NCI-H2196 treated with DMSO at 0.1 percent for 48 hours (cell line): ENCODE data around the gene SLC26A1.

Experiments used
- DNase-seq: peaks from one replicate; lab custom pipeline; 2025; ENCODE audit not compliant: unreplicated experiment; lab: John Stamatoyannopoulos, UW

Gene SLC26A1

DNA sequence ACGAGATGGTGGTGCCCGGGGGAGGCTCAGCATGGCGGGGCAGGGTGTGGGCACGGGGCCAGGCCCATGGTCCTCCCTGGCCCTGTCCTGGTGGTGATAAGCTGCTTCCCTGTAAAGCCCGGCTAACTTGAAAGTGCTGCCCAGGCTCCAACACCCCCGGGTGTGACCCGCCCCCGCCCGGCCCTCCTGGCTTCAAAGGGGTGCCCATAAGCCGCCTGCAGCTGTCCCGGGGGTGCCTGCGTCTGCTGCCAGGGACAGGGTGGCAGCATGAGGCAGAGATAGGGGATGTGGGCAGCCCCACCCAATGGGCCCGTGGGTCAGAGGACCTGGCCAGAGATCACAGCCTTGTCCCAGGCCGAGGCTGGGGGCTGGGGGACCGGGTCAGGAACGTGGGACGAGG, 36.3 kb upstream of the SLC26A1 start:
- DNase-seq: no peak

DNA sequence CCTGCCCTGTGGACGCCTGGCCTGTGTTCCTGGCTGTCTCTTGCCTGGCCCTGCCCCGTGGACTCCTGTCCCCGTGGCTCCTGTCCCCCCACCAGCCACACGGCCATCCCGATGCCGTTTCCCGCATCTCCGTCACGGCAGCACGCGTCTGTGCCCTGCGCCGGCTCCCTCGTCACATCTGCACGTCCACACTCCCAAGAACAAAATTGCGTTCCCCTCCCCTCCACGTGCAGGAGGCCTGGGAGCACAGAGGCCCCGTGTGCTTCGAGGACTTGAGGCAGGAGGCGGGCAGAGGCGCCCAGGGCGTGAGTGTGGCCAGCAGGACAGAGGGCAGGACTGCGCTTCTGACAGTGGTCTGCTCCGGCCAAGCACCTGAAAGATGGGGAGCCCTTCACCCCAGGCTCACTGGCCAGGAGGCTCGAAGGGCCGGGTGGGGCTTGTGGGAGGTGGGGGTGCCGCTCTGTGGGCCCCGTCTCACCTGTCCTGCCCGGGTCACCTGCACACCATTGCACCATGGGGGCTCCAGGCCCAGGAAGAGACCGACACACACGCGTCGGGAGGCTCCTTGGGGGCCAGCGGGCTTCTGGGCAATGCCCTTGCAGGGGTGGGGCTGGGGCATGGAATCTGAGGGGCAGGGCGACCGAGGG, 35.5 kb upstream of the SLC26A1 start:
- DNase-seq: no peak

DNA sequence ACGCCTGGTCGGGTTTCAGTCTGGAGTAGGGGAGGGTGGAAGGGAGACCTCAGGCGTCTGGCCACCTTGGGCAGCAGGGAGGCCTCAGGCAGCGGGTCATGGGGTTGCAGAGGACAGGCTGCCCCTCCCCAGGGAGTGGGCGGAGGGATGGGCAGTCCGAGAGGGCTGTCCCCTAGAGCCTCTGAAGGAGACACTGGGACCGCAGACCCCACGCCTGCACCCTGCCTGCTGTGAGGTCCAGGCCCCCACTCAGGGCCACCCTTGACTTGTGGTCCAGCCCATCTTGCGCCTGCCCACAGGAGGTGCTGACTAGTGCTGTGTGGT, 34.7 kb upstream of the SLC26A1 start:
- DNase-seq: no peak

DNA sequence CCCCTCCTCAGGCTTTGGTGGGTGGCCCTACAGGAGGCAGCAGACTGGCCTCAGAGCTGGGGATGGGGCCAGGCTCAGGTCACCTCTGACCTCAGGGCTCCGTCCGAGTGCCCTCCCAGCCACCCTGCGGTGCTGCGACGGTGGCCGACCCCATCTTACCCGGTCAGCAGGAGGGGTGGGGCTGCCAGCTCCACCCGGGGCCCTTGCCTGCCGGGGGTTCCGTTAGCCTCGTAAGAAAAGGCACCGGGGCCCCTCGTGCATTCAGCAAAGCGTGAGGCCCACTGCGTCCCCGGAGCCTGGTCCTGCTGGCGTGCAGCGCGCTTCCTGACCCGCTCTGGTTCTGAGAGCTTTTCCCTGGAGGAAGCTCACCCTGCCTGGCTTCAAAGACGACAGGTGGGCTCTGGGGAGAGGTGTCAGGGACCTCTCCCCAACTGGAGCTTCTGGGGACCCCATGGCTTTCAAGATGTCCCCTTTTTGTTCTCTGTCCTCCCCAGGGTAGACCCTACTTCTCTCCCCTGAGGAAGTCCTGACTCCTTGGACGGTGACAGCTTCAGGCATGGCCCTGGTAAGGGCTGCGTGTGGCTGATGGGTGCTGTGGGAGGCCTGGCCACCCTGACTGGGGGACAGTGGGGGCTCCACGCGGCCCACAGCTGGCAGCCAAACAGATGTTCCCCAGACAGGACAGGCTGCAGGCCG, 34.2 kb upstream of the SLC26A1 start:
- no peak for DNase-seq

DNA sequence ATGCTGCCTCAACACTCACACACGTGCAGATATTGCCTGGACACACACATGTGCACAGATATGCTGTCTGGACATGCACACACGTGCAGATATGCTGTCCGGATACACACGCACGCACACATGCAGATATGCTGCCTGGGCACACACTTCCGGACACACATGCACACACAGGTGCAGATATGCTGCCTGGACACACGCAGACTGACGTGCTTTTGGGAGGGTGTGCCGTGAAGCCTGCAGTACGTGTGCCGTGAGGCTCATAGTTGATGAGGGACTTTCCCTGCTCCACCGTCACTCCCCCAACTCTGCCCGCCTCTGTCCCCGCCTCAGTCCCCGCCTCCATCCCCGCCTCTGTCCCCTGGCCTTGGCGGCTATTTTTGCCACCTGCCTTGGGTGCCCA, 32.9 kb upstream of the SLC26A1 start:
- DNase-seq: no peak

DNA sequence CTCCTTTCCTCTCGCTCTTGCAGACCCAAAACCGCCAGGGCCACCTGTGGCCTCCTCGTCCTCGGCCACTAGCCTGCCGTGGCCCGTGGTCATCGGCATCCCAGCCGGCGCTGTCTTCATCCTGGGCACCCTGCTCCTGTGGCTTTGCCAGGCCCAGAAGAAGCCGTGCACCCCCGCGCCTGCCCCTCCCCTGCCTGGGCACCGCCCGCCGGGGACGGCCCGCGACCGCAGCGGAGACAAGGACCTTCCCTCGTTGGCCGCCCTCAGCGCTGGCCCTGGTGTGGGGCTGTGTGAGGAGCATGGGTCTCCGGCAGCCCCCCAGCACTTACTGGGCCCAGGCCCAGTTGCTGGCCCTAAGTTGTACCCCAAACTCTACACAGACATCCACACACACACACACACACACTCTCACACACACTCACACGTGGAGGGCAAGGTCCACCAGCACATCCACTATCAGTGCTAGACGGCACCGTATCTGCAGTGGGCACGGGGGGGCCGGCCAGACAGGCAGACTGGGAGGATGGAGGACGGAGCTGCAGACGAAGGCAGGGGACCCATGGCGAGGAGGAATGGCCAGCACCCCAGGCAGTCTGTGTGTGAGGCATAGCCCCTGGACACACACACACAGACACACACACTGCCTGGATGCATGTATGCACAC, 31.8 kb upstream of the SLC26A1 start:
- DNase-seq: no peak

DNA sequence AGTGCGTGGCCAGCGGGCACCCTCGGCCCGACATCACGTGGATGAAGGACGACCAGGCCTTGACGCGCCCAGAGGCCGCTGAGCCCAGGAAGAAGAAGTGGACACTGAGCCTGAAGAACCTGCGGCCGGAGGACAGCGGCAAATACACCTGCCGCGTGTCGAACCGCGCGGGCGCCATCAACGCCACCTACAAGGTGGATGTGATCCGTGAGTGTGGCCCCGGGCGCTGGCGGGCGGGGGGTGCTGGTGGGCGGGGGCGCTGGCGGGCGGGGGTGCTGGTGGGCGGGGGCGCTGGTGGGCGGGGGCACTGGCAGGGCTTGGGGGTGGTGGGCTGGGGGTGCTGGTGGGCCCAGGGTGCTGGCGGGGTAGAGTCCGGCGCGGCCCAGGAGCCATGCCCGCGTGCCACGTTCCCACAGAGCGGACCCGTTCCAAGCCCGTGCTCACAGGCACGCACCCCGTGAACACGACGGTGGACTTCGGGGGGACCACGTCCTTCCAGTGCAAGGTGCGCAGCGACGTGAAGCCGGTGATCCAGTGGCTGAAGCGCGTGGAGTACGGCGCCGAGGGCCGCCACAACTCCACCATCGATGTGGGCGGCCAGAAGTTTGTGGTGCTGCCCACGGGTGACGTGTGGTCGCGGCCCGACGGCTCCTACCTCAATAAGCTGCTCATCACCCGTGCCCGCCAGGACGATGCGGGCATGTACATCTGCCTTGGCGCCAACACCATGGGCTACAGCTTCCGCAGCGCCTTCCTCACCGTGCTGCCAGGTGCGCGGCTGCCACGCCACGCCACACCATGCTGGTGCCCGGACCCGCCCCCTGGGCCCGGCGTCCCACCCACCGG, 30.9 kb upstream of the SLC26A1 start:
- DNase-seq: no peak

DNA sequence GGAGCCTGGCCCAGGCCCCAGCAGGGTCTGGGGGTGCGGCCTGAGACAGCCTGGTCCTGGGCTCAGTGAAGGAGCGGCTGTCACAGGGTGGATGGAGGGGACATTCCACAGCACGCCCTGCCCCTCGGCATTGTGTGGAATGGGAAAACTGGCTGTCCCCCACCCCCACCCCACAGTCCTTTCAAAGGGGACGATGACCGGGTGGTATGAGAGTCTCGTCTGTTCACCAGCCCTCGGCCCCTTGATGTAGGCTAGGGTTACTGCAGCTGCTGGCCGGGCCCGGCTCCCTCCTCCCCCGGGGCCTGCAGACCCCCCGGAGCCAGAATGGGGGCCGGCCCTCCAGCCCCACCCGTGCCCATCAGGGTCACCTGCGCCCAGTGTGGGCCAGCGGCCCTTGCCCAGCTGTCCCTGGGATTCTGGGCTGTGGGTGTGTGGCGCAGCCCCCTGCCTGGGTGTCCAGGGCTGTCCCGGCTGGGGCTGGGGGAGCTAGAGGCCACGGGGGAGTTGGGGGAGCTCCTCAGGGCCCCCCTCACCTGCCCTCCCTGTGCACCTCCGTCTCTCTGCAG, 30.0 kb upstream of the SLC26A1 start:
- DNase-seq: no peak

DNA sequence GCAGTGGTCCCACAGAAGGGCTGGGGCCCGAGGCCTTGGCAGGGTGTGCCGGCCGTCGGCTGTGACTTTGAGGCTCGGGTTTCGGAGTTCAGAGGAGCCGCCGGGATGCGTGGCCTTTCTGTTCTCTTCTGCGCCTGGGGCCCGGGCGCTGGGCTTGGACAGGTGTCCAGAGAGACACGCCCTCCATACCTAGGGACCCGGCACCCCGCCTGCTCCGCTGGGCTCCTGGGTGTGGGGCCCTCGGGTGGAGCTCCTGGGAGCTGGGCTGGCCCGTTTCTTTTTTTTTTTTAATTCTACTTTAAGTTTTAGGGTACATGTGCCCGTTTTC, 29.5 kb upstream of the SLC26A1 start:
- no peak for DNase-seq

DNA sequence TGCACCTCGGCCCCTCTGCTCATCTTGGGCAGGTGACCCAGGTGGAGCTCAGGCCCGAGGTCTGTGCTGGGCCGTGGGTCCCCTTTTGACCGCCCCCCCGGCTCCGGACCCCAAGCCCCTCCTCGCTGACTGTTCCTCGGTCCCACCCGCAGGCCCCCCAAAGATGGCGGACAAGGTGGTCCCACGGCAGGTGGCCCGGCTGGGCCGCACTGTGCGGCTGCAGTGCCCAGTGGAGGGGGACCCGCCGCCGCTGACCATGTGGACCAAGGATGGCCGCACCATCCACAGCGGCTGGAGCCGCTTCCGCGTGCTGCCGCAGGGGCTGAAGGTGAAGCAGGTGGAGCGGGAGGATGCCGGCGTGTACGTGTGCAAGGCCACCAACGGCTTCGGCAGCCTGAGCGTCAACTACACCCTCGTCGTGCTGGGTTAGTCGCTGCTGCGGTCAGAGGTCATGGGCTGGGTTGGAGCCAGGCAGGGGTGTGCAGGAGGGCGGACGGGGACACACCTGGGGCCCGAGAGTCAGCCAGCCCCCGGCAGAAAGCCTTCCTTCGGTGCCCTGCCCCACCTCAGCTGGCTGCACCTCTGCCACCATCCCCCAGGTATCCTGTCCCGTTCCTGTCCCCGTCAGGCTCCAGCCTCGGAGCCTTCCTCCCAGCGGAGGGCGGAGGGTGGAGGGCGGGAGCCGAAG, 29.0 kb upstream of the SLC26A1 start:
- no peak for DNase-seq

DNA sequence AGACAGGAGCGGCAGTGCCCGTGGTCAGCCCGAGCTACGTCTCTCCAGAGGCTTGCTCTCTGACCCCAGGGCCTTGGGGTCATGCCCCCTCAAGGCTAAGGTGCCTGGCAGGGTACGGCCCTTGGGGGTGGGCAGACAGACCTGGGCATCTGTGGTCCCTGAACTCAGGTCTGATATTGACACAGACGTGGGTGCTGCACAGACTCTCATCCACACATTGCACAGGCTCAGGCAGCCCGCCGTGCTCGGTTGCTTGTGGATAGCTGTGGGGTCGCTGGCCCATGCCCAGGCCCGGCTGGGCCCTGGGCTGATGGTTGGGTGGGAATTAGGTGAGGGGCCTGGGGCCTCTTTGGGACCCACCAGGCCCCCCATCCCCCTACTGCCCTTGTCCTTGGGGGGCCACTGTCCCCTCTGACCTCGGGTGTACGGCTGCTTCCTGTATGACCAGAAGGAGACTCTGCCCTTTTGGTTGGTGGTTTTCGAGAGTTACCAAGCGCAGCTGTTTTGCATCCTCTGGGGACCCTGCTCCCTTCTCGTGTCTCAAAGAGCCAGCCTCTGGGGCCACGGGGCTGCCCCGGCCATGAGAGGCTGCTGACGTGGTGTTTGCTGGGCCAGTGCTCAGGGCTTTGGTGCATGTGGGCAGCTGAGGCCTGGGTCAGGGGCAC, 28.3 kb upstream of the SLC26A1 start:
- no peak for DNase-seq

DNA sequence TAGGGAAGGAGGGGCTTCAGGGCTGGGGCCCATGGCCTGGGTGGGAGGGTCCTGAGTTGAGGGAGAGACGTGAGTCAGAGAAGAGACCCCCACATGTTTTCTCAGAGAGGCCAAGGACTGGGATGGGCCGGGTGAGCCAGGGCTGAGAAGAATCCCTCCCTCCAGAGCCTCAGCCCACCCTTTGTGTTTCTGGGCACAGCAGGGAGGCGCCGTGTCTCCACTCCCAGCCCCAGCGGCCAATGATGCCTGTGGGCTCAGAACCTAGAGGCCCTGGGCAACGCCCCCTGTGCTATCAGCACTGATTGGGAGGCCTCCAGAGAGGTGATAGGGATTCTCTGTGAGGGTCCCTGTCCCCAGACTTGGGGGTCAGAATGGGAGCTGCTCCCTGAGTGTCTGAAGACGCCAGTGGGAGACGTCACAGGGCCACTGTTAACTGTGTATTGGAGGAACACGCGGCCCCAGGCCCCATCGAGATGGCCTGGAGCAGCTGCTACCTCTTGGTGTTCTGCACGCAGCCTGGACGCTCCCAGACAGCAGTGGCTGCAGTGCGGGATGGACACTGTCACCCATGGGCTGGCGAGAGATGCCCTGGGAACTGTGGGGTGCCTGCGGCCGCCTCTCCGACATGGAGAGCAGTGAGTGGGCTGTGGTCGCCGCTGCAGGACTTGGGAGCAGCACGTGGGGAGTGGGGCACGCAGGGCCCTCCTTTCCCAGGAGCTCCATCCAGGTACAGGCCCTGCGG, 26.7 kb upstream of the SLC26A1 start:
- no peak for DNase-seq

DNA sequence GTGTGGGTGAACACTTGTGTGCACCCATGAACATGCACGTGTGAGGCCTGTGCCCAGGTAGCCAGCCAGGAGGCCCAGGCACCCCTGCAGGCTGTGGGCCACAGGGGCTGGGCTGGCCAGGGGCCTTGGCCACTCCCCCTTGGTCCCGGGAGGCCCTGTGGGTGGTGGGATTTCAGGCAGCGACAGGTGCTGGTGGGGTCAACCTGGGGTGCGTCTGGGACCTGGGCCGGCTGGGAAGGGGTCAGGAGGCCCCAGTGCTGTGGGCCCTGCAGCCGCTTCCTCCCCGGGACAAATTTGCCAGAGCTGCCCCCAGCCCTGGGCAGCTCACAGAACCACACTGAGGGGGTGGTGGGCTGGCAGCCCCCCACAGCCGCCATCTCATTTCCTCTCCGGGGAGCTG, 26.1 kb upstream of the SLC26A1 start:
- DNase-seq: no peak

DNA sequence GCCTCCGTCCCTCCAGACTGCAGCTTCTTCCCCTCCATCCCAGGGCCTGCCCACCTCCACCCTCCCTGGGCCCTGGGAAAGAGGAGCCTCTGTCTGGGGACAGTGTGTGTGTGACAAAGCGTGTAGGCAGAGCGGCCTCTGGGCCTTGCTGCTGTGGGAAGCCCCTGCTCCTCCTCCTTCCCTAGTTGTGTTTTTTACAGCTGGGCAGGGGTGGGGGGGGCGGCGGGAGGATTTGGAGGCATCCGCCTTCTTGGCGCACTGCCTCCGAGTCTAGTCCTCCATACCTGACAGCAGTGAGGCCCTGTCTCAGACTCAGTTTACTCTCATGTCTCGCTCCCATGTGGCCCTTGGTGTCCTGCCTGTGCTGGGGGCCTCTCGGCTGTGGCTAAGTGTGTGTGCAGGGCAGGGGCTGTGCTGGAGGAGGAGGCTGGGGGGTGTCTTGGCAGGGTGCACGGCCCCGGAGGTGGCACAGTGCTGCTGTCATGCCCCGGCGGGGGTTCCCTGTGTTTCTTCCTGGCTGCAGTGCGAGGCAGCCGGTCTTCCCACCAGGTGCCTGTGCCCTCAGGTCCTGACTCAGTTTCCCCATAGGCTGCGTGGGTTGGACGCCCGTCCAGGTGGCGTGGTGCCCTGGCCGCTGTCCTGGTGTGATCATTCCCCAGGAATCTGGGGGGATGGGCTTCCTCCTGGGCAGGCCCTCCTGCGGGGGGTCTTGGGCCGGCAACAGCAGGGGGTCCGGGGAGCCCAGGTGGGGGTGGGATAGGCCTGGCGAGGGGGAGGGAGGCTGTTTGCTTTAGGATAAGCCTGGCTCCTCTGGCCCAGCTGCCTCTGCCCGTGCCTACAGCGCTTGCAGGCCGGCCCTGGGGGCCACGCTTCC, 25.2 kb upstream of the SLC26A1 start:
- DNase-seq: no peak

DNA sequence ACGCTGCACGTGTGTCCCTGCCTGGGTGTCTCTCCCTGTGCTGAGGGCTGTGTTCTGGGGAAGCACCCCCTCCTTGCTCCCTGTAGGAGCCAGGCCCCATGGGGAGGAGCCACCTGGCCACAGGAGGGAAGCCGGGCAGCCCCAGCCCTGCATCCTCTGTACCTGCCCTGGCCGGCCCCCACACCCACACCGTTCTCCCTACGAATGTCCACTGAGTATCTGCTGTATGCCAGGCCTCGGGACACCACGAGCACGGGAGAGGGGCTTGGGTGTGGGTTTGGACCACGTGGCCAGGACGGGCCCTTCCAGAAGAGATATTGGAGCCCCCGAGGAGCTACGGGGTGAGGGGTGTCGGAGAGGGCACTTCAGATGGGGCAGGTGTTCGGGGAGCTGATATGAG, 24.5 kb upstream of the SLC26A1 start:
- no peak for DNase-seq

DNA sequence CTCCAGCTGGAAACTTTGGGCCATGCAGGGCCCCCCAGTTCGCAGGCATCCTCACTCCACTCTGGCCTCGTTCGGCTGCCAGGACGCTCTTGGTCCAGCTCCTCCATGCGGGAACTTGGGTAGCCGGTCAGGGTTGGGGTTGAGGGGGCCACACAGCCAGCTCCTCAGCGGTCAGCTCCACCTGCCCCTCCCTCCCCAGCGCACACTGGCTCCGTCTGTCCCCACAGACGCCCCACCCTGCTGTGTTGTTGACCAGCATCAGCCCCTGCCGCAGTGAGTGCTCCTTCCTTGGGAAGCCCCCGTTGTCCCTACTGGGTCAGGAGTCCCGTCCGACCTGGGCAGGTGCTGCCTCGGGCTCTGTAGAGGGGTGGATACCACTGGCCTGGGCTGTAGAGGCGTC, 24.0 kb upstream of the SLC26A1 start:
- DNase-seq: no peak

DNA sequence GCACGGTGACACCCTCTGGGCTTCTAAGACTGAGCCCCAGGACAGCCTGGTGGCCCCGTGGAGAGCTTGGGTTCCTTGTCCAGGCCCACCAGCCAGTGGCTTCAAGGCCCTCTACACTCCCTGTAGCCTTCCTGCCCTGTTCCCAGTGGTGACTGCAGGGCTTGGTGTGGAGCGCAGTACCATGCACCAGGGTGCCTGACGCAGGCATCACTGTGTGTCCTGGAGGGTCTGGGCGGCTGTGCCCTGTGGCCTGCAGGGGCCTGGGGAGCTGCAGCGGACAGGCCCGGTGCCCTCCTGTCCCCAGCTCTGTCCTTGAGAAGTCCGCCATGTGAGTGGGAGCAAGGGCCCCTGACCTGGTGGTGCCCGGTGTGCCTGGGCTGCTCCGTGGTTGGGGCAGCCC, 22.5 kb upstream of the SLC26A1 start:
- DNase-seq: no peak

DNA sequence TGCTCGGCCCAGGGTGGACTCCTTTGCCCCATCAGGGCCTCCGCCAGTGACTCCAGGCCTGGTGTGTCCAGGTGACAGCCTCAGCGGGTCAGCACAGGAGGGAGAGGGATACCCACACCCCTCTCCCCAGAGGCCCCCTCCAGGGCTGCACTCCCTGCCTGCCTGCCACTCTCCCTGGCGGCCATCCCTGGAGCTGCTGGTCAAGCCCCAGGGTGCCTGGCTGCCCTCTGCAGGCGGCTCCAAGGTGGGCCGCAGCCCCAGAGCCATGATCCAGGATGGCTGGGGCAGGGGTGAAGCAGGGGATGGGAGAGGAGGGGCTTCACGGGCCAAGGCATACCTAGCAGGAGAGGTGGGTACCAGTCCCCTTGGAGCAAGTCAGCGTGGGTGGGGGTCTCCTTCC, 22.0 kb upstream of the SLC26A1 start:
- DNase-seq: no peak
